Measurements from ENCODE around the gene CSGALNACT2.

The CSGALNACT2 gene

GRCh38 chr10:43105102-43105955, 32.9 kb upstream of the CSGALNACT2 start:
- Histone ChIP-seq H3K9ac (ENCODE audit: low read depth, low read length) (peak overlapping the region; percentile 81), H3K9me3 (ENCODE audit: control insufficient read depth, insufficient read depth, low read length) (no peaks in the 10 kb centered on the region), H3K4me1 (ENCODE audit: control insufficient read depth, insufficient read depth, low read length) (no peaks in the 10 kb centered on the region), H3K36me3 (ENCODE audit: control insufficient read depth, insufficient read depth, low read length) (no peaks in the 10 kb centered on the region), H3K4me3 (ENCODE audit: low read depth, low read length) (peak overlapping the region; percentile 73), H3K27me3 (ENCODE audit: control insufficient read depth, insufficient read depth, low read length) (peaks cover 12% of the 10 kb centered on the region)

GRCh38 chr10:43105956-43106229, 32.4 kb upstream of the CSGALNACT2 start:
- no peaks in the 10 kb centered on the region for H3K9me3 ChIP-seq (ENCODE audit: control insufficient read depth, insufficient read depth, low read length)
- no peaks in the 10 kb centered on the region for H3K36me3 ChIP-seq (ENCODE audit: control insufficient read depth, insufficient read depth, low read length)
- H3K4me3 ChIP-seq (ENCODE audit: low read depth, low read length): no peak overlapping the region
- no peaks in the 10 kb centered on the region for H3K4me1 ChIP-seq (ENCODE audit: control insufficient read depth, insufficient read depth, low read length)
- H3K9ac ChIP-seq (ENCODE audit: low read depth, low read length): peak overlapping the region; percentile 37
- H3K27me3 ChIP-seq (ENCODE audit: control insufficient read depth, insufficient read depth, low read length): peaks cover 12% of the 10 kb centered on the region

- Histone ChIP-seq H3K36me3 (ENCODE audit: control insufficient read depth, insufficient read depth, low read length) (no peaks in the 10 kb centered on the region), H3K9me3 (ENCODE audit: control insufficient read depth, insufficient read depth, low read length) (no peaks in the 10 kb centered on the region), H3K9ac (ENCODE audit: low read depth, low read length) (no peak overlapping the region), H3K4me3 (ENCODE audit: low read depth, low read length) (no peak overlapping the region), H3K4me1 (ENCODE audit: control insufficient read depth, insufficient read depth, low read length) (no peaks in the 10 kb centered on the region), H3K27me3 (ENCODE audit: control insufficient read depth, insufficient read depth, low read length) (peaks cover 12% of the 10 kb centered on the region)
Measured at GRCh38 chr10:43106256-43107091, 31.8 kb upstream of the CSGALNACT2 start.

- H3K9me3 ChIP-seq (ENCODE audit: control insufficient read depth, insufficient read depth, low read length): no peaks in the 10 kb centered on the region
- H3K4me3 ChIP-seq (ENCODE audit: low read depth, low read length): no peak overlapping the region
- H3K9ac ChIP-seq (ENCODE audit: low read depth, low read length): no peak overlapping the region
- peaks cover 6% of the 10 kb centered on the region for H3K27me3 ChIP-seq (ENCODE audit: control insufficient read depth, insufficient read depth, low read length)
- no peaks in the 10 kb centered on the region for H3K36me3 ChIP-seq (ENCODE audit: control insufficient read depth, insufficient read depth, low read length)
- H3K4me1 ChIP-seq (ENCODE audit: control insufficient read depth, insufficient read depth, low read length): no peaks in the 10 kb centered on the region
Measured at GRCh38 chr10:43108951-43109350, 29.3 kb upstream of the CSGALNACT2 start.

GRCh38 chr10:43109671-43110249, 28.5 kb upstream of the CSGALNACT2 start:
- Histone ChIP-seq H3K36me3 (ENCODE audit: control insufficient read depth, insufficient read depth, low read length) (no peaks in the 10 kb centered on the region), H3K4me1 (ENCODE audit: control insufficient read depth, insufficient read depth, low read length) (no peaks in the 10 kb centered on the region), H3K9me3 (ENCODE audit: control insufficient read depth, insufficient read depth, low read length) (no peaks in the 10 kb centered on the region), H3K27me3 (ENCODE audit: control insufficient read depth, insufficient read depth, low read length) (no peaks in the 10 kb centered on the region), H3K4me3 (ENCODE audit: low read depth, low read length) (no peak overlapping the region), H3K9ac (ENCODE audit: low read depth, low read length) (no peak overlapping the region)

- Histone ChIP-seq H3K4me3 (ENCODE audit: low read depth, low read length) (no peak overlapping the region), H3K4me1 (ENCODE audit: control insufficient read depth, insufficient read depth, low read length) (no peaks in the 10 kb centered on the region), H3K9ac (ENCODE audit: low read depth, low read length) (no peak overlapping the region), H3K36me3 (ENCODE audit: control insufficient read depth, insufficient read depth, low read length) (no peaks in the 10 kb centered on the region), H3K27me3 (ENCODE audit: control insufficient read depth, insufficient read depth, low read length) (no peaks in the 10 kb centered on the region), H3K9me3 (ENCODE audit: control insufficient read depth, insufficient read depth, low read length) (no peaks in the 10 kb centered on the region)
Measured at GRCh38 chr10:43110338-43111071, 27.7 kb upstream of the CSGALNACT2 start.

GRCh38 chr10:43111101-43111500, 27.1 kb upstream of the CSGALNACT2 start:
- no peaks in the 10 kb centered on the region for H3K9me3 ChIP-seq (ENCODE audit: control insufficient read depth, insufficient read depth, low read length)
- no peaks in the 10 kb centered on the region for H3K36me3 ChIP-seq (ENCODE audit: control insufficient read depth, insufficient read depth, low read length)
- no peak overlapping the region for H3K4me3 ChIP-seq (ENCODE audit: low read depth, low read length)
- no peaks in the 10 kb centered on the region for H3K27me3 ChIP-seq (ENCODE audit: control insufficient read depth, insufficient read depth, low read length)
- no peak overlapping the region for H3K9ac ChIP-seq (ENCODE audit: low read depth, low read length)
- no peaks in the 10 kb centered on the region for H3K4me1 ChIP-seq (ENCODE audit: control insufficient read depth, insufficient read depth, low read length)

GRCh38 chr10:43111921-43112607, 26.2 kb upstream of the CSGALNACT2 start:
- Histone ChIP-seq H3K27me3 (ENCODE audit: control insufficient read depth, insufficient read depth, low read length) (no peaks in the 10 kb centered on the region), H3K36me3 (ENCODE audit: control insufficient read depth, insufficient read depth, low read length) (no peaks in the 10 kb centered on the region), H3K4me3 (ENCODE audit: low read depth, low read length) (no peak overlapping the region), H3K9me3 (ENCODE audit: control insufficient read depth, insufficient read depth, low read length) (no peaks in the 10 kb centered on the region), H3K9ac (ENCODE audit: low read depth, low read length) (no peak overlapping the region), H3K4me1 (ENCODE audit: control insufficient read depth, insufficient read depth, low read length) (no peaks in the 10 kb centered on the region)

- H3K4me1 ChIP-seq (ENCODE audit: control insufficient read depth, insufficient read depth, low read length): no peaks in the 10 kb centered on the region
- no peaks in the 10 kb centered on the region for H3K27me3 ChIP-seq (ENCODE audit: control insufficient read depth, insufficient read depth, low read length)
- H3K4me3 ChIP-seq (ENCODE audit: low read depth, low read length): no peak overlapping the region
- H3K36me3 ChIP-seq (ENCODE audit: control insufficient read depth, insufficient read depth, low read length): no peaks in the 10 kb centered on the region
- H3K9ac ChIP-seq (ENCODE audit: low read depth, low read length): no peak overlapping the region
- no peaks in the 10 kb centered on the region for H3K9me3 ChIP-seq (ENCODE audit: control insufficient read depth, insufficient read depth, low read length)
Measured at GRCh38 chr10:43112608-43112961, 25.7 kb upstream of the CSGALNACT2 start.

- Histone ChIP-seq H3K9ac (ENCODE audit: low read depth, low read length) (no peak overlapping the region), H3K36me3 (ENCODE audit: control insufficient read depth, insufficient read depth, low read length) (no peaks in the 10 kb centered on the region), H3K27me3 (ENCODE audit: control insufficient read depth, insufficient read depth, low read length) (no peaks in the 10 kb centered on the region)
Measured at GRCh38 chr10:43113201-43114087, 24.8 kb upstream of the CSGALNACT2 start.

More at GRCh38 chr10:43113201-43114087, 24.8 kb upstream of the CSGALNACT2 start:
- Histone ChIP-seq H3K4me1 (ENCODE audit: control insufficient read depth, insufficient read depth, low read length) (no peaks in the 10 kb centered on the region), H3K4me3 (ENCODE audit: low read depth, low read length) (no peak overlapping the region), H3K9me3 (ENCODE audit: control insufficient read depth, insufficient read depth, low read length) (no peaks in the 10 kb centered on the region)
